Left cardiac atrium (tissue), 4 donors: ENCODE results near the gene ARSK. TPM values are rescaled to one million over a fixed set of nuclear protein-coding genes. Genes with fewer than 3 reads are reported as not detected.

Experiments
- ATAC-seq, 2 donors: fragments of 200-7000 bp; cut with Tn5 transposase; one replicate each; pipeline ENCODE4 v1.9.1; 2020; ENCODE audit warnings: mild to moderate bottlenecking in 2 of 2, moderate library complexity in 2 of 2
- DNase-seq: peaks from one replicate; pipeline ENCODE4 v3.0.0-alpha.2; 2020
- intact Hi-C, 2 donors: fragments of 100-400 bp; cut with DNase I; formaldehyde crosslinking; loops; one replicate each; pipeline versions ENCODE4 v1.14.1 to v1.15.1; 2022 to 2023
- total RNA-seq, 2 donors: library from RNA; stranded (reverse); fragmentation: NEBNext Ultra II Directional; extraction: Animal tissue kit (Norgen Biotek cat#: 25700); gene quantifications; one replicate each; pipeline ENCODE4 v1.2.1, GENCODE V29; 2021
- donor health status: DM: no; HTN: yes; CAD: no.
- donor health status: DM: no; HTN: yes; CAD: no; lungs with severe emphysema.
- donor health status: DM: yes; HTN: yes; CAD: no.
- donor health status: Dilated cardiomyopathy.

ARSK gene
- total RNA-seq, 2 donors from 2014 or later: 2.3 to 3.9 TPM

DNA sequence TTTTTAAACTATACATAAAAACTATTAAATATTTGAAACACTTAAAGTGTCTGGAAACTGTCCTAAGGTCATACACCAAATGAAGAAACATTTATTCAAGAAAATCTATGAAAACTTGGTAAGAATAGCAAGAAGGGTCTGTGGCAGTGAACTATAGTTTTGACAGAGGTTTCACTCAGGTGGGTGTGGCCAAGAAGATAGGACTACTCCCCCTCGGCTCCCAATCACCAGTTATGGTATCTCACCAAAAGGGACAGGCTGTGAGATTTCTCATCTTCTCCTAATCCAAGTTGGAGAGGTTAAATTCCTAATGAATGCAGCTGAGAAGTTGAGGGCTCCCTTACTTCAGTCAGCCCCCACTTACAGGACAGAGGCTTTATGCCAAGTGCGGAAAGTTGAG lies 2.9 kb downstream of the ARSK start:
- ATAC-seq (no peak), DNase-seq (no peak)
- intact Hi-C loops: no loop called here

- DNase-seq (no peak), ATAC-seq (no peak)
- intact Hi-C loops: no loop called here
These were observed 7.4 kb downstream of the ARSK start for GRCh38 chr5:95562282-95562681.

DNA sequence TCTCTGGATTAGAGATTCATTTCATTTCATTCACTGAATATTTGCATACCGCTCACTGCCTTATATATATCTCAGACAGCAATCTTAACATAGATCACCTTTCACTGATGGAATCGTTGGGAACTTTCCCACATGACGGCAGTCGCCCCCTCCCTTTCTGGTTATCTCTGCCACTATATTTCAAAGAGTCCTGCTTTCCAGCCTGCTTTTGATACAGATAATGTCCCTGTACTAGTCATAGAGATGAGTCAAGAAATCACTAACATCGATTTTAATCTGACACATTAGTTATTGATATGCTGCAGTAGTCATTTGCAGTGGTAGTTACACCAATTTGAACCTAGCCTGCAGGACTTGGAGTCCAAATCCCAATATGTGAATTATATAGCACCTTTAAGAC lies 8.5 kb downstream of the ARSK start:
- intact Hi-C loops: no loop called here
- no peak for DNase-seq
- ATAC-seq: no peak

DNA sequence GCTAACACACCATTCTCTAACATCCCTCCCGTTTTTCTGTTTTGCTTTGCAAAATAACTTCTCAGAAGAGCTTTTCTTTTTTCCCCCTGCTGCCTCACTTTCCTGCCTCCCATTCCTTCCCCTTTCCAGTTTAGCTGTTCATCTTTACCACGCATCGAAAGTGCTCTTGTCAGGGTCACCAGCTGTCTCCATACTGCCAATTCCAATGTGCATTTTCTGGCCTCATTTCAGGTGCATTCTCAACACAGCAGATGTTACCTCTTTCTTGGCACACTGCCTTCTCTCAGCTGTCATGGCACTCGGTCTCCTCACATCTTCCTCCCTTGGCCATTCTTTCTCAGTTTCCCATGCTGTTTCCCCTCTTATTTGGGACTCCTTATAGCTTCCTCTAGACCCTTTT lies 9.5 kb downstream of the ARSK start:
- ATAC-seq (no peak), DNase-seq (no peak)
- intact Hi-C loops: no loop called here

DNA sequence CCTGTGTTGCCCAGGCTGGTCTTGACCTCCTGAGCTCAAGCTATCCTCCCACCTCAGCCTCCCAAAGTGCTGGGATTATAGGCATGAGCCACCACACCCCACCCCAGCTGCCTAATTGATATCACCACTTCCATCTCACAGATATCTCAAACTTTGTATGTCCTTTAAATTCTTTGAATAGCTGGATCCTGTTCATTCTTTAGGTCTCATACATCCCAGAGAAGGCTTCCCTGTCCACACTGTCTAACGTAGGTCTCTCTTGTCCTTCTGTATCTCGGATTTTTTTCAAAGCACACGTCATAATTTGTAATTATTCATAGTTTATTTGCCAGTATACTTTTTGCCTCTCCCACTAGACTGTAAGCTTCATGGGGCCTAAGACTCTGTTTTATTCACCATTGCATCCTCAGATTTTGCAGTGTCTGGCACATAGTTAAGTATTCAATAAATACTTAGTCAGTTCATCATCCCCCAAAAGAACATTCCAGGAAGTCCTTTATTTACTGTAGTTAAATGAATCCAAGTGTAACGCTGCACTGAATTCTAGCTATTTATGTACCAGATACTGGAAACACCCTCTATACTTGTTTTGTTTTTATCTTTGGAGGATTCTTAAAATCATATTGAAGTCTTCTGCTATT lies 10.5 kb downstream of the ARSK start:
- no peak for DNase-seq
- ATAC-seq: no peak
- intact Hi-C loops: no loop called here

- DNase-seq: no peak
These were observed 17.1 kb downstream of the ARSK start for GRCh38 chr5:95572016-95572415.

DNA sequence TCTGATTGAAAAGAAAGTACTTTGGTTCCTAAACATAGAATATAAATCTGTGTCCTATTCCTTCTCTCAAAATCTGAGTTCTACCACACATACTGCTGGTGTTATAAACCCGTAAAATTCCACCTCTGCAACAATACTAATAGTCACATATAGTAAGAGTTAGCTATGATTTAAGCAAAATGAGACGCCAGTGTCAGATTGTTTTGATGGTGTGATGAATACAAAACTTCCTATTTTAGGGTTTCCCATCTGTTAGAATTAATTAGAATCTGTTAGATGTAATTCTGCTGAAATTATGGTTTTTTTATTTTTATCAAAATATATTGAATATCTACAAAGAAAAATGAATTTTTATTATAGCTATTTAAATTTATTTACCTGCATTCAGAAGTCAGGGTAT lies 26.7 kb downstream of the ARSK start:
- DNase-seq: no peak
- intact Hi-C loops: no loop called here
- ATAC-seq: no peak

More at GRCh38 chr5:95572016-95572415, 17.1 kb downstream of the ARSK start:
- intact Hi-C loops: no loop called here
- ATAC-seq: no peak

- no peak for DNase-seq
- no peak for ATAC-seq
- intact Hi-C loops: no loop called here
These were observed 29.1 kb downstream of the ARSK start for GRCh38 chr5:95583992-95584391.

- no peak for DNase-seq
- intact Hi-C loops: no loop called here
- ATAC-seq: no peak
These were observed 36.0 kb downstream of the ARSK start for GRCh38 chr5:95590880-95591279.

DNA sequence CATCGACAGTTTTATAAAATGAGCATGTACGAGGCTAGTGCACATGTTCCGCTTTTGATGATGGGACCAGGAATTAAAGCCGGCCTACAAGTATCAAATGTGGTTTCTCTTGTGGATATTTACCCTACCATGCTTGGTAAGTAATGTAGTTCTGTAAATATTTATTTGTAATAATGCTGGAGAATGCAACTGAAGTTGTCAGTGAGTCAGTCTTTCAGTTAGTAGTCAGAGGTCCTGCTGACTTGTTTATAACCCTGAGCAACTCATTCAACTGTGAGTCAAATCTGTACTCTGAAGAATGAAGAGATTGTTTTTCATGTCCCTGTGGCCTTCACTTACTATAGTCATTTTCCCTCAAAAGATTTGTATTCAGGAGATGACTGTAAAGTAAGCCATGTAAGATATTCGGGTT lies 36.6 kb downstream of the ARSK start:
- ATAC-seq: no peak
- DNase-seq: no peak
- intact Hi-C loops: no loop called here

DNA sequence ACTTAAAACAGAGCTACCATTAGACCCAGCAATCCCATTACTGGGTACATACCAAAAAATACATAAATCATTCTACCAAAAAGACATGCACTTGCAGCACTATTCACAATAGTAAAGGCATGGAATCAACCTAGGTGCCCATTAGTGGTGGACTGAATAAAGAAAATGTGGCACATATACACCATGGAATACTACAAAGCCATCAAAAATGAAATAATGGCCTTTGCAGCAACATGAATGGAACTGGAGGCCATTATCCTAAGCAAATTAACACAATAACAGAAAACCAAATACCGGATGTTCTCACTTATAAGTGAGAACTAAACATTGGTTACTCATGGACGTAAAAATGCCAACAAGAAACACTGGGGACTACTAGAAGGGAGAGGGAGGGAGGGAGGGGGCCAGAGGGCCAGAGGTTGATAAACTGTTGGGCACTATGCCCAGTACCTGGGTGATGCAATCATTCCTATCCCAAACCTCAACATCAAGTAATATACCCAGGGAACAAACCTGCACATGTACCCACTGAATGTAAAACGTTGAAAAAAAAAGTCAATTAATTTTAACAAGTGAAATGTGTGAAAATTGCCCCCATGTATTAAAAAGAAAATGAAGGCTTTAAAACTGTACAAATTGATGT lies 40.5 kb downstream of the ARSK start:
- no peak for DNase-seq
- intact Hi-C loops: no loop called here
- ATAC-seq: no peak

GRCh38 chr5:95599252-95599651 lies 44.4 kb downstream of the ARSK start:
- no peak for ATAC-seq
- intact Hi-C loops: no loop called here
- DNase-seq: no peak

GRCh38 chr5:95600557-95600956 lies 45.7 kb downstream of the ARSK start:
- intact Hi-C loops: no loop called here
- DNase-seq (no peak), ATAC-seq (no peak)

- intact Hi-C loops: no loop called here
- no peak for ATAC-seq
- no peak for DNase-seq
These were observed 50.9 kb downstream of the ARSK start for GRCh38 chr5:95605786-95606185.

DNA sequence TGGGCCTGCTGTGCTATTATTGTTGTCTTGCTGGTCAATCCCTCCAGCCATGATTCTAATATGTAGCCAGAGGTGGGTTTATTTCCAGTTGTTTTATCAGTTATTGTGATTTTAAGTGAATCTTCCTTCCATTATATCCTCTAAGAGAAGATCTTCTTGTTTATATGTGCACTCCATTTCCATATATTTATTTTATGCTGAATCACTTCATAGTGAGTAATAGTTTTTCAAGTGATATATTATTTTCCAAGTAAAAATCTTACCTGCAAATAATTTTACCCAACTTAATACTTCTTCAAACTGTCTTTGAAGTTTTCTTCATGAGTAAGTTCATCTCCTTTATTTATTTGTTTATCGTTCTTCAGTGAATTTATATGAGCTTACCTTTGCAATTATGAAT lies 51.5 kb downstream of the ARSK start:
- intact Hi-C loops: no loop called here
- DNase-seq (no peak), ATAC-seq (no peak)

DNA sequence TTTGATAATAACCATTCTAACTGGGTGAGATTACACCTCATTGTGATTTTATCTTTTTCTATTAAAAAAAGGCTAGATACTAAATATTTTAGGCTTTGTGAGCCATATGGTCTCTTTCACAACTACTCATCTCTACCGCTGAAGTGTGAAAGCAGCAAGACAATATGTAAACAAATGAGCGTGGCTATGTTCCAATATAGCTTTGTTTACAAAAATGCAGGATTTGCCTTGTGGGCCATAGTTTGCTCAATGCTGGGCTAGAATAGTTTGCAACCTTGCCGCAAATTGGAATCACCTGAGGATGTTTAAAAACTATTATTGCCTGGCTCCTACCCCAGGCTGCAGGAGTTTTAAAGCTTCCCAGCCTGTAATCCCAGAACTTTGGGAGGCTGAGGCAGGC lies 54.8 kb downstream of the ARSK start:
- intact Hi-C loops: no loop called here
- DNase-seq: no peak
- no peak for ATAC-seq

DNA sequence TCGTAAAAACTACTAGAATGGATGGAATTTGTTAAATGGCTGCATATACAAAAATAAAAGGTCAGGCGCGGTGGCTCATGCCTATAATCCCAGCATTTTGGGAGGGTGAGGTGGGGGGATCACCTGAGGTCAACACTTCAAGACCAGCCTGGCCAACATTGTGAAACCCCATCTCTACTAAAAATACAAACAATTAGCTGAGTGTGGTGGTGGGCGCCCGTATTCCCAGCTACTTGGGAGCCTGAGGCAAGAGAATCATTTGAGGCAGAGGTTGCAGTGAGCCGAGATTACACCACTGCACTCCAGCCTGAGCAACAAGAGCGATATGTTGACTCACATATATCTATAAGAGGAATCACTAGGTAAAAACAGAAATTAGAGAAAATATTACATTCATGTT lies 55.6 kb downstream of the ARSK start:
- intact Hi-C loops: no loop called here
- DNase-seq: no peak
- no peak for ATAC-seq

- no peak for DNase-seq
- intact Hi-C loops: no loop called here
- no peak for ATAC-seq
These were observed 56.5 kb downstream of the ARSK start for GRCh38 chr5:95611396-95611795.

DNA sequence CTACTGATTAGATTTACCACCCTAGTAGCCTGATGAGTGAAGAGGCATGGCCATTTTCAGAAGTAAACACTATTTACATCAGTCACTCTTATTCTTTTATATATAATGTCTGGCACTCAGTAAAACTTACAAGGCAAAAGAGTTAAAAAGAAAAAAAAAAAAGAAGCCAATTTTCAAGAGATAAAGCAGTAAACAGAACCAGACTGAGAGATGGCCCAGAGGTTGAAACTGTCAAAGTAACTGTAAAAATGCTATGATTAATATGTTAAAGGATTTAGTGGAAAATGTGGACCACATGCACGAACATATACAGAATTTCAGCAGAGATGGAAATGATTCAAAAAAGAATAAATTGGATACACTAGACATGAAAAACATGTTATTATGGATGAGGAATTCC lies 58.6 kb downstream of the ARSK start:
- ATAC-seq (no peak), DNase-seq (no peak)
- intact Hi-C loops: no loop called here

GRCh38 chr5:95615164-95615467 lies 60.2 kb downstream of the ARSK start:
- DNase-seq (no peak), ATAC-seq (no peak)
- intact Hi-C loops: no loop called here

DNA sequence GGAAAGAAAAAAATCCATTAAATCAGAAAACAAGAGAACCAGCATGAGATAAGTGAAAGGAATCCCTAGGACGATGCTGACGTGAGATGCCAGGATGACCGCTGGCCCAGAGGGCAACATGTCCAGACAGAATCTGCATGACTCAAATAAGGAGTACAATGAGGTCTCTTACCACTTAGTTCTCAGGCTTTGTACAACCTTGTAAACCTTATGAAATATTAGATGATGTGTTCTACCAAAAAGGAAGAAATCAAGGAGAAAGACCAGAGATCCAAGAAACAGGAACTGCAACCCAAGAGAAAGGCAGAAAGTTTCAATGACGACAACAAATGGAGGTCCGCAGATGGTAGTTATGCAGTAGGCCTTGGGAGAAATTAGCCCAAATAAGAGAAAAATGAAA lies 62.2 kb downstream of the ARSK start:
- ATAC-seq (no peak), DNase-seq (no peak)
- intact Hi-C loops: no loop called here

DNA sequence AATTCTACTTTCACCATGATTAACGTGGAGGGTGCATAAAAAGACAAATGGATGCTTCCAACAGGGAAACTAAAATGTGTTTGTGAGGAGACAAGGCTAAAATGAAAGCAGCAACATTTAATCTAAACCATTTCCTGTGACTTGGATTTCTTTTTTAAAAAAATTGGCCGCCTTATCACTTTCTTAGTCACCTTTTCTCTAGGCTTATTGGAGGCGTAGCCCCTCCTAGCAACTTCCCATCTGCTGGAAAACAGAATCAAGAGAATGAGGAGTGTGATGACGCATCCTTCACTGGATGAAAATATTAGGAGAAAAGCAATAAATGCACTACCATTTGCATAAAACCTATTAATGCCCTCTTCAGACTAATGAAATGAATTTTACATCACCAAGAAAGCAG lies 64.2 kb downstream of the ARSK start:
- DNase-seq: no peak
- intact Hi-C loops: no loop called here
- no peak for ATAC-seq
